Measurements from ENCODE around the gene LGALS3BP.

DNA sequence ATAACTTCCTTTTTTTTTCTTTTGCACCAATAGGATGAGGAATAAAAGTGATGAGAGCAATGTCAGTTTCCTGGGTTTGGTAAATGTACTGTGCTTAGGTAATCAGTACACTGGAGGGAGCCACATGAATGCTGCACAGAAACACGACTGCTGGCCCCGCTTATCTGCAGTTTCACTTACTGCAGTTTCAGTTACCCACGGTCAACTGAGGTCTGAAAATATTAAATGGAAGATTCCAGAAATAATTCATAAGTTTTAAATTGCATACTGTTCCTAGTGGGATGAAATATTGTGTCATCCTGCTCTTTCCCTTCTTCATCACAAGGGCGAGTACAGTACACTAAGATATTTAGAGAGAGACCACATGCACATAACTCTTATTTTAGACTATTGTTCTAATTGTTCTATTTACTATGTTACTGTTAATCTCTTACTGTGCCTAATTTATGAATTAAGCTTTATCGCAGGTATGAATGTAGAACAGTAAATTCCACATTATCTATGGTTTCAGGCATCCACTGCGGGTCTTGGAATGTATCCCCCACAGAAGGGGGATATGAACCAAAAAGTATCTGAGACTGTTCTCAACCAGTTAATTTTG, 6.4 kb upstream of the LGALS3BP start:
- TF ChIP-seq CTCF (conservative IDR thresholded peaks at IDR 0.05 in 1 of 2, IDR thresholded peaks at IDR 0.05 in 1 of 2; ENCODE audit: extremely low read depth in 1 of 2, insufficient read depth in 1 of 2, low read depth in 1 of 2, low read length in 2 of 2) (no peak), EZH2 (IDR thresholded peaks at IDR 0.05; ENCODE audit: borderline replicate concordance, low read length) (no peak)
